ENCODE measurements around the gene DLG2.

DNA sequence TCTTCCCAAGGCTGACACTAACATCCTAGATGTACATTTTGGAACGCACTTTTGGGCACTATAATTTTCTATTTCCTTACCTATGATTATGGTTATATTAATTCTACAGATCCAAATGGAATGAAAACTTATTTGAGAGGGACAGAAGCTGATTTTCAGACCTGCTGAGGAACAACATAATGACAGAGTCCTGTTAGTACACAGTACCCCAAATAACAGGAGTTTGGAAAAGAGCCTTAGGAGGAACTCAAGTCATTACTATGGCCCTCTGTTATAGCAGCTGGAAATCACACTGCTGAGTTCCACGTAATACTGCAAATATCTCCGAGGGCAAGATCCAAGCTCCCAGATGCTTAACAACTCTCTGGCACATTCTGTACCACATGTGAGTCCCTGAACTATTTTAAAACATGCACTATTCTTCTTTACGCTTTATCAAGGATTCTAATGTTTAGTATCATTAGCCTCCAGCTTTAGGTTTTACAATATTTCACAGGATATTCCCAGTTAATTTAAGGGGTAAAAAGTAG lies 1313.2 kb downstream of the DLG2 start:
- no peak for TF ChIP-seq POLR2A (IDR thresholded peaks at IDR 0.05)
- TF ChIP-seq, protein P1, sequence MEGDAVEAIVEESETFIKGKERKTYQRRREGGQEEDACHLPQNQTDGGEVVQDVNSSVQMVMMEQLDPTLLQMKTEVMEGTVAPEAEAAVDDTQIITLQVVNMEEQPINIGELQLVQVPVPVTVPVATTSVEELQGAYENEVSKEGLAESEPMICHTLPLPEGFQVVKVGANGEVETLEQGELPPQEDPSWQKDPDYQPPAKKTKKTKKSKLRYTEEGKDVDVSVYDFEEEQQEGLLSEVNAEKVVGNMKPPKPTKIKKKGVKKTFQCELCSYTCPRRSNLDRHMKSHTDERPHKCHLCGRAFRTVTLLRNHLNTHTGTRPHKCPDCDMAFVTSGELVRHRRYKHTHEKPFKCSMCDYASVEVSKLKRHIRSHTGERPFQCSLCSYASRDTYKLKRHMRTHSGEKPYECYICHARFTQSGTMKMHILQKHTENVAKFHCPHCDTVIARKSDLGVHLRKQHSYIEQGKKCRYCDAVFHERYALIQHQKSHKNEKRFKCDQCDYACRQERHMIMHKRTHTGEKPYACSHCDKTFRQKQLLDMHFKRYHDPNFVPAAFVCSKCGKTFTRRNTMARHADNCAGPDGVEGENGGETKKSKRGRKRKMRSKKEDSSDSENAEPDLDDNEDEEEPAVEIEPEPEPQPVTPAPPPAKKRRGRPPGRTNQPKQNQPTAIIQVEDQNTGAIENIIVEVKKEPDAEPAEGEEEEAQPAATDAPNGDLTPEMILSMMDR (IDR thresholded peaks at IDR 0.05) = no peak
